Endothelial cell of umbilical vein (primary cell): ENCODE data around the gene STAT1. TPM values are rescaled to one million over a fixed set of nuclear protein-coding genes. Genes with fewer than 3 reads are reported as not detected.

Experiments
- BruUV-seq: library from RNA; stranded (reverse); fragments of 400-500 nt; replicated peaks from 2 replicates; lab custom pipeline; 2021; lab: Mats Ljungman, UMichigan
- CTCF ChIA-PET: fragments of 300-600, 350-600 bp; sonication (Branson Sonifier 250); formaldehyde crosslinking; loops from one replicate; lab custom pipeline; 2021; ENCODE audit warnings: antibody characterized with exemption, inconsistent platforms; lab: Charles Lee
- POLR2A ChIA-PET: fragments of 300-600, 350-600 bp; sonication (Branson Sonifier 250); formaldehyde crosslinking; loops from one replicate; lab custom pipeline; 2021; ENCODE audit warnings: antibody characterized with exemption, inconsistent platforms; lab: Charles Lee
- DNase-seq: peaks from one replicate; pipeline ENCODE4 v3.0.0-alpha.2; 2011; ENCODE audit warnings: low read depth, low spot score
- FAIRE-seq: peaks from 2 replicates; lab custom pipeline; 2011; peaks lifted over from hg19 to GRCh38; lab: Jason Lieb, UNC
- H2AFZ ChIP-seq: 2 replicates; pipeline ENCODE4 v1.6.0; 2012; ENCODE audit warnings: low read depth, low read length, control low read depth, inconsistent platforms
- H3K27ac ChIP-seq: 2 replicates; pipeline ENCODE4 v1.5.1; 2011; ENCODE audit warnings: low read depth, mild to moderate bottlenecking, control low read depth, low read length, moderate library complexity; ENCODE audit not compliant: insufficient read depth
- H3K27me3 ChIP-seq, 2 experiments: 2 replicates each; pipeline versions ENCODE4 v1.6.0 to v1.6.1; 2011; ENCODE audit warnings: low read length in 2 of 2, mixed read lengths in 1 of 2; ENCODE audit not compliant: control insufficient read depth in 2 of 2, insufficient read depth in 2 of 2
- H3K36me3 ChIP-seq, 2 experiments: 2 replicates in 1 of 2; 3 replicates in 1 of 2; pipeline ENCODE4 v1.5.1; 2011; ENCODE audit warnings: low read length in 2 of 2, mild to moderate bottlenecking in 1 of 2, moderate library complexity in 1 of 2; ENCODE audit not compliant: control insufficient read depth in 2 of 2, insufficient read depth in 2 of 2; ENCODE audit errors: extremely low read depth in 1 of 2
- H3K4me1 ChIP-seq: 3 replicates; pipeline ENCODE4 v1.5.1; 2011; ENCODE audit warnings: mild to moderate bottlenecking, low read length; ENCODE audit not compliant: control insufficient read depth, insufficient read depth; ENCODE audit errors: extremely low read depth
- H3K4me2 ChIP-seq: 2 replicates; pipeline ENCODE4 v1.6.1; 2011; ENCODE audit warnings: low read length, control low read depth, mixed read lengths; ENCODE audit not compliant: insufficient read depth
- H3K4me3 ChIP-seq, 3 experiments: fragments of 200-600 bp in 1 of 3; sonication (generic), shearing (Covaris generic) in 1 of 3; replicated peaks in 1 of 3; 2 replicates each; pipeline ENCODE4 v1.5.1; 2011 to 2016; ENCODE audit warnings: control low read depth in 3 of 3, low read length in 3 of 3, mild to moderate bottlenecking in 2 of 3, inconsistent platforms in 1 of 3, low read depth in 1 of 3, moderate library complexity in 1 of 3; ENCODE audit not compliant: insufficient read depth in 1 of 3
- H3K79me2 ChIP-seq: 2 replicates; pipeline ENCODE4 v1.6.0; 2012; ENCODE audit warnings: low read length, inconsistent platforms; ENCODE audit not compliant: control insufficient read depth, insufficient read depth
- H3K9ac ChIP-seq: replicated peaks from 2 replicates; pipeline ENCODE3; 2011; ENCODE audit warnings: low read length, control low read depth; ENCODE audit not compliant: insufficient read depth; ENCODE audit errors: extremely low read depth
- H3K9me1 ChIP-seq: replicated peaks from 3 replicates; pipeline ENCODE4 v1.6.0; 2011; ENCODE audit warnings: mild to moderate bottlenecking, low read length; ENCODE audit not compliant: control insufficient read depth, insufficient read depth; ENCODE audit errors: extremely low read depth
- H3K9me3 ChIP-seq: replicated peaks from 2 replicates; pipeline ENCODE4 v1.5.1; 2012; ENCODE audit warnings: low read length, inconsistent platforms; ENCODE audit not compliant: control insufficient read depth, insufficient read depth
- H4K20me1 ChIP-seq: replicated peaks from 2 replicates; pipeline ENCODE3; 2011; ENCODE audit warnings: mild to moderate bottlenecking, low read length; ENCODE audit not compliant: control insufficient read depth, insufficient read depth; ENCODE audit errors: extremely low read depth
- CTCF ChIP-seq, 2 donors: IDR thresholded peaks; 1 replicate in 1 of 2; 2 replicates in 1 of 2; pipeline ENCODE4 v1.5.1; 2011; ENCODE audit warnings: low read length in 2 of 2, mild to moderate bottlenecking in 2 of 2, moderate library complexity in 2 of 2, control low read depth in 1 of 2, inconsistent platforms in 1 of 2, low read depth in 1 of 2; ENCODE audit not compliant: insufficient read depth in 1 of 2; ENCODE audit errors: extremely low read depth in 1 of 2
- EZH2 ChIP-seq: IDR thresholded peaks from 2 replicates; pipeline ENCODE4 v1.6.1; 2012; ENCODE audit warnings: borderline replicate concordance, low read depth, mild to moderate bottlenecking, moderate library complexity, low read length, inconsistent platforms; ENCODE audit not compliant: severe bottlenecking
- FOS ChIP-seq: IDR thresholded peaks from 2 replicates; pipeline ENCODE4 v1.6.1; 2011; ENCODE audit warnings: mild to moderate bottlenecking, low read length, moderate library complexity, borderline replicate concordance; ENCODE audit not compliant: insufficient read depth
- GATA2 ChIP-seq: IDR thresholded peaks from 2 replicates; pipeline ENCODE4 v1.7.0; 2011; ENCODE audit warnings: low read depth, mild to moderate bottlenecking, moderate library complexity, mixed read lengths, low read length; ENCODE audit not compliant: insufficient read length, insufficient read depth
- JUN ChIP-seq: IDR thresholded peaks from 2 replicates; pipeline ENCODE4 v1.6.1; 2011; ENCODE audit warnings: borderline replicate concordance, low read depth; ENCODE audit not compliant: insufficient read length, insufficient read depth
- MYC ChIP-seq: IDR thresholded peaks from one replicate; pipeline ENCODE4 v1.6.1; 2011; ENCODE audit warnings: mild to moderate bottlenecking, low read depth, low read length
- POLR2A ChIP-seq: IDR thresholded peaks from 2 replicates; pipeline ENCODE4 v1.6.1; 2012; ENCODE audit warnings: low read depth, mild to moderate bottlenecking, control low read depth, low read length
- POLR2AphosphoS5 ChIP-seq: IDR thresholded peaks from 2 replicates; pipeline ENCODE4 v1.6.1; 2012; ENCODE audit warnings: low read depth, mild to moderate bottlenecking, control low read depth, low read length, moderate library complexity; ENCODE audit not compliant: insufficient read depth
- dilution Hi-C: fragments of 300-500 bp; cut with MboI; formaldehyde crosslinking; loops from one replicate; pipeline ENCODE4 v1.15.0; 2019; ENCODE audit warnings: low sequenced_read_pairs; ENCODE audit not compliant: extremely low pct_ligation_motif_present
- intact Hi-C: fragments of 100-400 bp; cut with micrococcal nuclease; formaldehyde crosslinking; loops from one replicate; pipeline ENCODE4 v1.10.0; 2022
- polyA plus RNA-seq, 4 experiments: library from polyadenylated mRNA; depleted of rRNA in 3 of 4; stranded (reverse) in 3 of 4; unstranded in 1 of 4; fragments of >200 nt; gene quantifications; 2 replicates each; pipeline versions ENCODE4 v1.2.1 to v1.2.3, GENCODE V29; 2011 to 2012; ENCODE audit warnings: missing spikeins in 1 of 4
- total RNA-seq: library from RNA; stranded (reverse); gene quantifications from 2 replicates; pipeline ENCODE4 v1.2.3, GENCODE V29; 2021
- TF ChIP-seq, protein P1 (sequence below): IDR thresholded peaks from 2 replicates; pipeline ENCODE4 v1.6.1; 2011; ENCODE audit not compliant: insufficient read depth, insufficient read length

STAT1 gene
- total and polyA plus RNA-seq, 2 donors (not counting 3 experiments of a cell fraction or from before 2014, with no cell fraction given): 64.2 to 67.6 TPM

DNA sequence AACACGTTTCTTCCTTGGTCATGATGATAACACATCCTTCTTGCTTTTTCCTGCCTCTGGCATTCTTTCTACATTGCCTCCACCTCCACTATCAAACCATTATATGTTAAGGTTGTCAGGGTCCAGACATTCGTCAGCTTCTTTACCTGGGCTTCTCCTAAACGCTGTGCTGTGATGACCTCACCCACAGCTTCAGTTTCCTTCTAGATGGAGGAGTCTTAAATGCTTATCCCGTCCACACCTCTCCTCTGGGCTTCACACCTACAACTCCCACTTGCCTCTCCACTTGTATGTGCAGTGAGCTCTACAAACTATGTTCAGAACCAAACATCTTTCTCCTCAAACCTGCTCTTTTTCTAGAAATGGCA lies 666 bp upstream of the STAT1 start:
- no peaks in the 10 kb centered on the region for H3K36me3 ChIP-seq
- H3K4me3 ChIP-seq: peak overlapping the region in 1 of 3 experiments; percentile 40

More for the DNA sequence above, 666 bp upstream of the STAT1 start:
- peak overlapping the region; percentile 66 for H3K9ac ChIP-seq
- peaks cover 21% of the 10 kb centered on the region for H3K79me2 ChIP-seq
- no peaks in the 10 kb centered on the region for H4K20me1 ChIP-seq
- DNase-seq (no peak), FAIRE-seq (no peak)
- ChIA-PET CTCF (interaction anchor here (1.0 to 1.8 kb wide), 2 partner anchors 15 to 141 kb away, joined by 4 to 7 read pairs; no protein-coding TSS in a partner anchor), POLR2A (no interaction called here)
- H3K9me1 ChIP-seq: no peaks in the 10 kb centered on the region
- H3K4me2 ChIP-seq: peak overlapping the region; percentile 89
- BruUV-seq: TSS peak; percentile 83
- no peaks in the 10 kb centered on the region for H3K27me3 ChIP-seq
- peaks cover 16% of the 10 kb centered on the region for H3K4me1 ChIP-seq
- TF ChIP-seq FOS (no peak), MYC (no peak), POLR2AphosphoS5 (no peak), POLR2A (no peak), JUN (no peak), EZH2 (no peak), CTCF (IDR thresholded peaks at IDR 0.05; ENCODE audit: extremely low read depth in 1 of 2, insufficient read depth in 1 of 2, low read depth in 1 of 2, low read length in 2 of 2) (no peak), GATA2 (no peak)
- TF ChIP-seq, protein P1, sequence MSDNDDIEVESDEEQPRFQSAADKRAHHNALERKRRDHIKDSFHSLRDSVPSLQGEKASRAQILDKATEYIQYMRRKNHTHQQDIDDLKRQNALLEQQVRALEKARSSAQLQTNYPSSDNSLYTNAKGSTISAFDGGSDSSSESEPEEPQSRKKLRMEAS: no peak
- H2AFZ ChIP-seq: peak overlapping the region; percentile 80
- intact Hi-C loops: loop anchor here (1.0 to 5.0 kb wide), 3 partner anchors 16 to 67 kb away; no protein-coding TSS in a partner anchor
- peak overlapping the region; percentile 64 for H3K27ac ChIP-seq
- no peaks in the 10 kb centered on the region for H3K9me3 ChIP-seq
- dilution Hi-C loops: no loop called here
